ENCODE results near the gene MAGEB6.

Gene MAGEB6

DNA sequence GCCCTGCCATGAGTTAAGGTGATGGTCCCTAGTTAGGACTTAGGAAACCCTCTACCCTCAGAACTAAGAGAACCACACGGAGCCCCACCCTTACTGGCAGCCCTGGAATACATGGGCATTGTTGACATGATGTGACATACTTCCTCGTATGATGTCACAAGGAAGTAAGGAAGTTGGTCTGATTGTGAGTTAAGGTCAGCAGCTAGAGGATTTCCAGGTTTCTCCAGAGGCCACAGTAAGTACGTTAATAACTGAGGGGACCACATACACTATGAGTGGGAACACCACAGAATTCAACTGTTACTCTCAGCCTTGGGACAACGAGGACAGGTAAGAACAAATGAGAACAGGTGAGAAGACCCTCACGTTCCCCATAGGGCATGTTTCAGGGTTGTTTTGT is 23.6 kb downstream of the MAGEB6 start, which contains the start of gene MAGEB5:
Gene MAGEB5, plus strand, starts transcription at position 301 of the 400 bp plus-strand sequence. CDS start 1,133 bp downstream, outside the sequence.
- TF ChIP-seq, protein P1, sequence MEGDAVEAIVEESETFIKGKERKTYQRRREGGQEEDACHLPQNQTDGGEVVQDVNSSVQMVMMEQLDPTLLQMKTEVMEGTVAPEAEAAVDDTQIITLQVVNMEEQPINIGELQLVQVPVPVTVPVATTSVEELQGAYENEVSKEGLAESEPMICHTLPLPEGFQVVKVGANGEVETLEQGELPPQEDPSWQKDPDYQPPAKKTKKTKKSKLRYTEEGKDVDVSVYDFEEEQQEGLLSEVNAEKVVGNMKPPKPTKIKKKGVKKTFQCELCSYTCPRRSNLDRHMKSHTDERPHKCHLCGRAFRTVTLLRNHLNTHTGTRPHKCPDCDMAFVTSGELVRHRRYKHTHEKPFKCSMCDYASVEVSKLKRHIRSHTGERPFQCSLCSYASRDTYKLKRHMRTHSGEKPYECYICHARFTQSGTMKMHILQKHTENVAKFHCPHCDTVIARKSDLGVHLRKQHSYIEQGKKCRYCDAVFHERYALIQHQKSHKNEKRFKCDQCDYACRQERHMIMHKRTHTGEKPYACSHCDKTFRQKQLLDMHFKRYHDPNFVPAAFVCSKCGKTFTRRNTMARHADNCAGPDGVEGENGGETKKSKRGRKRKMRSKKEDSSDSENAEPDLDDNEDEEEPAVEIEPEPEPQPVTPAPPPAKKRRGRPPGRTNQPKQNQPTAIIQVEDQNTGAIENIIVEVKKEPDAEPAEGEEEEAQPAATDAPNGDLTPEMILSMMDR (IDR thresholded peaks at IDR 0.05; ENCODE audit: low read depth, low read length): no peak
- no peaks in the 10 kb centered on the region for H3K9me3 ChIP-seq

DNA sequence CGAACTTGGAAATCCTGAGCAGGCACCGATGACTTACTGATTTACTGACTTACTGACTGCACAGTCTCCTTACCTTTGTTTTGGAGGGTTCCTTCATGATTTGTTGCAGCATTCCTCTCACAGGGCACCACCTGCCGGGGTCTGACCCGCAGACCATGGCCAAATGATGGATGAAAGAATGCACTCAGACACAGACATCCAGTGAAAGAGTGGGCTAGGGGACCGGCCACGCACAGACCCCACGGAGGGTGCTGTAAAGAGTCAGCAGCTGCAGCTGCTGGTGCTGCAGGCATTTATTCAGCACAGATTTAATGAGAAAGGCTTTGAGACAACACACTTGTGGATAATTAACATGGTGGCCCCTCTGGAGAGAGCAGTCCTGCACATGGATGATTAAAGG is 27.1 kb downstream of the MAGEB6 start:
- Histone ChIP-seq H3K4me1 (no peaks in the 10 kb centered on the region), H3K4me3 (ENCODE audit: low read depth, low read length) (no peak overlapping the region), H3K27me3 (no peaks in the 10 kb centered on the region), H3K36me3 (no peaks in the 10 kb centered on the region), H3K9me3 (no peaks in the 10 kb centered on the region)
- no peak for DNase-seq
- TF ChIP-seq, protein P1 (IDR thresholded peaks at IDR 0.05; ENCODE audit: low read depth, low read length): no peak

More for the DNA sequence above, 23.6 kb downstream of the MAGEB6 start, which contains the start of gene MAGEB5:
- H3K27me3 ChIP-seq: no peaks in the 10 kb centered on the region
- no peaks in the 10 kb centered on the region for H3K4me1 ChIP-seq
- no peak within 1 kb of the TSS for H3K4me3 ChIP-seq (ENCODE audit: low read depth, low read length)
- H3K36me3 ChIP-seq: no peaks in the 10 kb centered on the region
- no peak for DNase-seq

DNA sequence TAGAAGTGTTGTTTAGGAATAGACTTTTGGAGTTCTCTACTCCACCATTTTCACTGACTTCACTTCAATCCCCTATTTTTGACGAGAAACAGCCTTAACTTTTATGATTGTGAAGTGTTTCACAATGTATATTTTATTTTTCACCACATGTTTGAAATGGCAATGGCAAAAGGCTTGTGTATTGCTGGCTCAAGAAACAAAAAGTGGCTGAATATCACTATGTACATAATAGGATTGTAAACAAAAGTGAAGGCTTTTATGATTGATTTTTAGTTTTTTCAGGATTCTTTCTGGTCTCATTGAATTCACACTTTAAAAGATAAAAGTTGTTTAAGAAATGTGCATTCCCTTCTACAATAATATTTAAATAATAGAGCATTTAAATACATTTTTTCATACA is 41.9 kb downstream of the MAGEB6 start:
- no peak for DNase-seq
- H3K27me3 ChIP-seq: no peaks in the 10 kb centered on the region
- no peaks in the 10 kb centered on the region for H3K4me1 ChIP-seq
- no peak overlapping the region for H3K4me3 ChIP-seq (ENCODE audit: low read depth, low read length)
- H3K9me3 ChIP-seq: no peaks in the 10 kb centered on the region
- TF ChIP-seq, protein P1 (IDR thresholded peaks at IDR 0.05; ENCODE audit: low read depth, low read length): no peak
- no peaks in the 10 kb centered on the region for H3K36me3 ChIP-seq

Measured in BE2C (cell line).